GM18498 (cell line): ENCODE measurements around the gene GUCD1.

Source experiments
- ATAC-seq: cut with Tn5 transposase; IDR thresholded peaks from one replicate; pipeline ENCODE4 v1.9.1; 2021; ENCODE audit warnings: mild to moderate bottlenecking, moderate library complexity; ENCODE audit not compliant: unreplicated experiment

The GUCD1 gene

DNA sequence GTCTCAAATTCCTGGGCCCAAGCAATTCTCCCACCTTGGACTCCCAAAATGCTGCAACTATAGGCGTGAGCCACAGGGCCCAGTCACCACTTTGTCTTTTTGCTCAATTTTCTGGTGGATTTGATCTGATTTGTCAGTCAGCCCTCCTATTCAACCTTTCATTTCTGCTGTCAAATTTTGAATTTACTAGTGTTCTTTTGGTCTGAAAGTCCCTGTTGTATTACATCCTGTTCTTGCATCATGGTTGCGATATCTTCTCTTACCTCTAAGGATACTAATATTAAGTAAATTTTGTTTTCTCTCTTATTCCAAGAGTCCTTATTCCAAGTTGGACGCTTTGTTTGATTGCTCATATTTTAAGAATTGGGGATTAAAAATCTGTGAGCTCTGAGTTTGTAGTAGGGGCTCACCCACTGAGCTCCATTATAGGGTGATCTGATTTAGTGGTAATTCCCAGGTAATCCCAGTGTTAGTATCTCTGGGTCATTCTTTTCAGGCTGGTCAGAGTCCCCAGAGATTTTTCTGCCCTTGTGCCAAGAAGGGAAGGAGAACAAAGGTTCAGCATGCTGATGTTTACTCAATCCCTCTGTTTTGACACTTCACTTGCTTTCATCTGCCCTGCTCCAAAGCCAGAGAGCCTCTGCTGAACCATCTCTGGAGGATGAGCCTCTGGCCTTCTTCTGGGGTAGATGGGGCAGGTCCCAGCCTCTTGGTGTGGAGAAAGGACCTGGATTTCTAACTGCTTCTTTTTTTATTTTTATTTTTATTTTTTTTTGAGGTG lies 49.8 kb downstream of the GUCD1 start:
- no peak for ATAC-seq

DNA sequence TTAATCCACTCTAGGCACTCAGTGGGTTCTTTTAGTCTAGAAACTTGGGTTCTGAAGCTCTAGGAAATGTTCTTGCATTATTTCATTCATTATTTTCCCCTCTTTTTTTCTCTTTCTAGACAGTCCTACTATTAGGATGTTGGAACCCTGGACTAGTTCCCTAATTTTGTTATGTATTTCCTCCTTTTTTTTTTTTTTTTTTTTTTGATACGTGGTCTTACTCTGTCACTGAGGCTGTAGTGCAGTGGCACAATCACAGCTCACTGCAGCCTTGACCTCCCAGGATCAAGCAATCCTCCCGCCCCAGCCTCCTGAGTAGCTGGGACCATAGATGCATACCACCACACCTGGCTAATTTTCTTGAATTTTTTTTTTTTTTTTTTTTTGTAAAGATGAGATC lies 50.4 kb downstream of the GUCD1 start:
- ATAC-seq, result no peak

DNA sequence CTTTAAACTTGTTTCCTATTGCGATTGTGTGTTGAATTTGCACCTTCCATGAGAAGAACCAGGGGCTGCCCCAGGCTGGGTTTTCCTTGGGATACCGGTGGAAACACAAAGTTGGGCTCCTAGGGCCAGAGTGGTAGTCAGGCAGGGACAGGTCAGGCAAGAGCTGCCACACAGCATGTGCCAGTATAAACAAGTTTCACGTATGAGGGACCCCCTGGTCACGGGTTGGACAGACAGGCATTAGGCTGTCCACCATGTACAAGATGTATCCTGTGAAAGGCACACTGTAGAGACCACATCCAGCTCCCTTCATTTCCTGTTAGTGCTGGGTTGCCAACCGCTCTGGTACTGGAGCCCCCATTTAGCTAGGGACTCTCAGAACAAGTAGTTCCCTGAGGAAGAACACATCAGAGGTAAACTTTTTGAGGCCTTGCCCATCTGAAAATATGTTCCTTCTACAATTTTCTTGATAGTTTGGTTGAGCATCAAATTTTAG lies 51.0 kb downstream of the GUCD1 start:
- ATAC-seq, result no peak

DNA sequence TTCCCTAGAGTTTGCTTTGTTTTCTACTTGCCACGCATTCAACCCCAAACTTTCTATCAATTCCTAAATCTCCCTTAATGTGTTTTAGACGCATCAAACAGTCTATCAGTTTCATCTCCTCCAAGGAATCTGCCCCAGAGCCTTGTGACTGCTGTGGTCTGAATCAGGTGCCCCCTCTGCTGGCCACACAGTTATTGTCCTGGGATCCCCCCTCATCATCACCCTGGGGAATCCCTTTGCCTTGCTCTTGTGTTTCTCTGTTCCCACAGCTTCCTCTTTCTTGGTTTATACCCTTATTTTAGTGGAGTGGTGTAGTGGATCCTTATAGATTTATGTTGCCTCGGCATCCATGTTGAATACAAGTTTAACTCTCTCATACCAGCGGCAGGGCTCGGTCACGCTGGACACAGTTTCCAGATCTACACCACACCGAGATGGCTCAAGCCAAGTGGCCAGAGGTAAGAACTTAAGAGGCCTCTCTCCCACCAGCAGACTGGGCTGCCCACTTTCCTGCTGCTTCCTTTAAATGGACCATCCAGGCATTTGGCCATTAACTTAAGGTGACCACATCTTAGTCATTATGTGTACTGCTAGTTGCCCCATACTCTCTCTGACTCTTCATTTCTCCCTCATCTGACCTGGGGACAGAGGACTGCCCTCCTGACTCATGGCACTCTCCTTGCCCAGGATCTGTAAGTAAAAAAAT lies 51.6 kb downstream of the GUCD1 start:
- ATAC-seq, result no peak

DNA sequence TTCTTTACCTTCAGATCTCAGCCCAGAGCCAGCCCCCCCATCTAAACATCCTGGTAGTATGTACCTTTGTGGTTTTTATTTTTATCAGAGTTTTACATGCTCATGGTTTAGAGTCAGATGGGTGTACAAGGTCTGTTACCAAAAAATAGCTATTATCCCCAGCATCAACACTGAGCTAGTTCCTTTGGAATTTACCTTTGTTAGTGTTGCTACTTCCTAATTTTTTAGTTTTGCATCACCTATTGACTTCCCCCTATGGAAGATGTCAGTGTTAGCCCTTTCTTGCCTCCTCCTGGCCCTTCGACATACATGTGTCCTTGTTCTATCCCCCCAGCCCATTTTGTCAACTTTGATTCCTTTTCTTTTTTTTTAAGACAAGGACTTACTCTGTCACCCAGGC lies 52.4 kb downstream of the GUCD1 start:
- no peak for ATAC-seq

DNA sequence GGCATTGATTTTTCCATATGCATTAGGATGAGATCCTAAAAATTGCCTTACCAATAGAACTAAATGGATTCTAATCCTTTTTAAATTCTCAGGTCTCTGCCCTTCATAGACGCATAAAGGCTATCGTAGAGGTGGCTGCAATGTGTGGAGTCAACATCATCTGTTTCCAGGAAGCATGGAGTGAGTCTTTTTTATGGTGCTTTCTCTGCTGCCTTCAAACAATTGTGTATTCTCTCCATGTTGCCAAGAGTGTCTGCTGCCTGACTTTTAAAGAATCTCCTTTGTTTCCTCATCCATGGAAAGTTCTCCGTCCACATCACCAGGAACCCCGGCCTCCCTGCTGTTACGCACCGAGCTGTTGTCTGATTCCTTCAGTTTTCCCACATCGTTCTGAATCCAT lies 52.9 kb downstream of the GUCD1 start:
- ATAC-seq, result no peak

DNA sequence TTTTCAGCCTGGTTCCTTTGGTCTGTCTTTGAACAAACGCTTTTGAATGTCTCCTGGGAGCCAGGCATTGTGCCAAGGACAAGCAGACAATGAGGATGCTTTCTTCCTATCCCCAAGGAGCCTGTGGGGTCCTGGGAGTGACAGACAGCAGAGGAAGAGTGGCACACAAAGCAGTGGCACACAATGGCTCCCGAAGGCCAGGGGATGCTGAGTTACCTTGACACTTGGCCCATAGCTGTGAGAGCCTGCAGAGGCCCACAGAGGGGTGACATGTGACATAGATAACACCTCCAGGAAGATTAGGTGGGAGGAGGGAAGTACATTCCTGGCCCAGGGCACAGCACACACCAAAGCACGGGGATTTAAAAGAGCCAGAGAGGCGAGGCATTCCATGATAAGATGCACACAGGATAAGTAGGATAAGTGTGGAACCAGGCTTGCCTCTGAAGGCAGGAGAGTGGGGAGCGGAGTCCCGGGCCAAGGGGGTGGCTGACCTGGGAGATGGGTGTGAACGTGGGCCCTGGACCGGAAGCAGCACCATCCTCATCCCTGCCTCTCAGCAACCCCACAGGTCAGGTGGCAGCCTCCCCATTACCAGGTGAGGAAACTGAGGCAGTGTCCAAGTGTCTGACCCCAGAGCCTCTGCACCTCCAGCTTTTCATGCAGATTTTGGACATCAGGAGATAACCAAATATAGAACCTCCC lies 53.5 kb downstream of the GUCD1 start:
- no peak for ATAC-seq

DNA sequence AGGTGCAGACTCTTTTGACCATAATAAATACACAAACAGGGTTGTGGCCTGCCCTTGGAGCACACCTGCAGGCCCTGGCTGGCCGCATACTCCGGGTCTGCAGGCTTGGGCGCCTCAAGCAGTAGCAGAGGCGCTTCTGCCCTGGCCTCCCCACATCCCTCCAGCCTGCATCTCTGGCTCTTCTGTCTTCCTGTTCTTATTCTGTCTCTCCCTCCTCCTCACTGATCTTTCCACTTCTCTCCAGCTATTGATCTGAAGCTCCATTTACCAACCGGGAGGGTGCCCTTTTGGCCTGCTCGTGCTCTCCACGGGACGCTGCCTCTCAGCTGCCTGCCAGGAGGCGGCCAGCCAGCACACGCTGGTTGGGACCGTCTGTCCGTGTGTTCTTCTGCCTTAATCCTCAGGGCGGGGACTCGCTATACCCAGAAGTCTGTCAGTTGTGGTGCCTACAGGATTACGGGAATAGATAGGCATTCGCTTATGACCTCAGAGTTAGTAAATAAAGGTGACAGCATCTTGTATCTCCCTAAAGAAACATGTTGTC lies 54.6 kb downstream of the GUCD1 start:
- ATAC-seq, result no peak

DNA sequence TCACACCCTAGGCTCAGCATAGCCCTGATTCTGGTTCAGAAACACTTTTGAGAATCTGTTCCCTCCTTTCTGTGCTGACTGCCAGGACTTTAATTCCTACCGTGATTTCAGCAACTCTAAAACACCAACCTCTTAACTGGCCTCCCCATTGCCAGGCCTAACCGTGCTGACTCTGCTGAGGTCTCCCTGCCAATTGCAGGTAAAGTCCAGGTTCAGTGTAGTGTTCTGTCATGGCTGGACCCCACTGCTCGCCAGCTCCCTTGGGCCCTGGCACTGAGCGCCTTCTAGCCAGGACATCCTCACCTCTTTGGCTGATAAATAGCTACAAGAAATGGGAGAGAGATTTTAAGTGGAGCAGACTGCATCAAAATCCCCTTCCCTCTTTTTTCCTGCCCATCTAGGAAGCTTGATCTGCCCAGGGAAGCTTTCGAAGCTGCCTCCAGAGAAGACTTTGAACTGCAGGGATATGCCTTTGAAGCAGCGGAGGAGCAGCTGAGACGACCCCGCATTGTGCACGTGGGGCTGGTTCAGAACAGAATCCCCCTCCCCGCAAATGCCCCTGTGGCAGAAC lies 55.1 kb downstream of the GUCD1 start:
- ATAC-seq, result no peak

DNA sequence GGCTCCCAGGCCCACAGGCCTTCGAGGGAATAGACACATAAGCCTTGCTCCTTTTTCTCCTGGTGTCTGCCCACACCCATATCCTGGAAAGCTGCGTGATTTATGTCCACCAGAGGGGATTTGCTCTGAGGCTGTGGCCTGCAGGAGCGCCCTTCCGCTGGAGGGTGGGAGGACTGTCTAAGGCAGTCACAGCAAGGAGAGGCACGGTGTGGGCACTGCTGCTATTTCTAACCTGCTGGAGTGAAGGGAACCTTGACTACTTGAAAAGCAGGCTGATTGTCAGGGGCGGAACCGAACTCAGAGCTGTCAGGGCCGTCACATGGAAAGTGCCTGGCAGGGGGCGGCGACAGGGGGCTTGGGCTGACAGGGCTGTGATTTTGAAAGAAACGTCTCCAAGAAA lies 56.1 kb downstream of the GUCD1 start:
- no peak for ATAC-seq

DNA sequence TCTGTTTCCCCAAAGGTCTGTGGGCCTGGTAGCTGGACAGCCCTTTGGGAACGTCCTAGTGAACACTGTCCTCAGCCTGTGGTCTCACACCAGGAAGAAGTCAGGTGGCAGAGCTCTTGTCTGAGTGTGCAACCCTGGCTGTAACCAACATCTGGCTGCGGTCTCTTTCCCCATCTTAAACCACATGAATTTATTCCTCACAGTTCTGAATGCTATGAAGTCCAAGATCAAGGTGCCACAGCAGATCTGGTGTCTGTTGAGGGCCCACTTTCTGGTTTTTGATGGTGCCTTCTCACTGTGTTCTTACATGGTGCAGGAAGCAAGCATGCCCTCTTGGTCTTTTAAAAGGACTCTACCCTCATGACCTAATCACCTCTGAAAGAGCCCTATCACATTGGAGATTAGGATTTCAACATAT lies 57.1 kb downstream of the GUCD1 start:
- no peak for ATAC-seq

DNA sequence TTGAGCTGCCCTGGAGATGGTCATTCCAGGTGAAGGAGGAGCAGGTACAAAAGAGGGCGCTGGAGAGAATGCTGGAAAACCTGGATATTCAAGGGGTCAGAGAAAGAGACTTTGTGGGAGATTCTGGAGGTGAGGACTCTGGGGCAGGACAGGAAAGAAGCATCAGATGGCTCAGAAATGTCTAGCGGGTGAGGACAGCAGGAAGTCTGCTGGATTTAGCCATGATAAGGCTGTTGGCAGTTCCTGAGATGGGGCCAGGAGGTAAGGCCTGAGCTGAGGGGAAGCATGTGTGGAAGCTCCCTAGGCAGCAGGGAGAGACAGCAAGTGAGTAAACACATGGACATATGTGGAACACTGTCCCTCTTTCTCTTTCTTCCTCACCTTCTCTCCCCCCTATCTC lies 58.3 kb downstream of the GUCD1 start:
- no peak for ATAC-seq

DNA sequence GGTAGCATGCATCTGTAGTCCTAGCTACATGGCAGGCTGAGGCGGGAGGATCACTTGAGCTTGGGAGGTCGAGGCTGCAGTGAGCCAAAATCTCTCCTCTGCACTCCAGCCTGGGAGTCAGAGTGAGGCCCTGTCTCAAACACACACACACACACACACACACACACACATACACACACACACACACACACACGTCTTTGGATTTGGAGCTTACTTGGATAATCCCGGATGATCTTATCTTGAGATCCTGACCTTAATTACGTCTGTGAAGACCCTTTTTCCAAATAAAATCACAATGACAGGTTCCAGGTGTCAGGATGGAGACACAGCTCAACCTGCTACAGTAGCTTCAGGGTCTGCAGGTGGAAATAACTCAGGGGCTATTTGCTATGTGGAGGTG lies 58.7 kb downstream of the GUCD1 start:
- ATAC-seq, result no peak

DNA sequence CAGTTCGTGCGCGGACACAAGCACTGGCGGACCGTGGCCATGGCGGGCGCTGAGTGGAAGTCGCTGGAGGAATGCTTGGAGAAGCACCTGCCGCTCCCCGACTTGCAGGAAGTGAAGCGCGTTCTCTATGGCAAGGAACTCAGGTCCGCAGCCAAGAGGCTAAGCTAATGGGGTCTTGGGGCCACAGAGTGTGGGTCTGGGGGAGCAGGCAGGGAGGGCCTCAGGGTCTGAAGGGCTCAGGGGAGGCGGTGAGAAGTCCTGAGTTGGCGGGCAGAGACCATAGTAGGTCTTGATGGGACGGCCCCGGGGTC lies 59.6 kb downstream of the GUCD1 start:
- no peak for ATAC-seq

DNA sequence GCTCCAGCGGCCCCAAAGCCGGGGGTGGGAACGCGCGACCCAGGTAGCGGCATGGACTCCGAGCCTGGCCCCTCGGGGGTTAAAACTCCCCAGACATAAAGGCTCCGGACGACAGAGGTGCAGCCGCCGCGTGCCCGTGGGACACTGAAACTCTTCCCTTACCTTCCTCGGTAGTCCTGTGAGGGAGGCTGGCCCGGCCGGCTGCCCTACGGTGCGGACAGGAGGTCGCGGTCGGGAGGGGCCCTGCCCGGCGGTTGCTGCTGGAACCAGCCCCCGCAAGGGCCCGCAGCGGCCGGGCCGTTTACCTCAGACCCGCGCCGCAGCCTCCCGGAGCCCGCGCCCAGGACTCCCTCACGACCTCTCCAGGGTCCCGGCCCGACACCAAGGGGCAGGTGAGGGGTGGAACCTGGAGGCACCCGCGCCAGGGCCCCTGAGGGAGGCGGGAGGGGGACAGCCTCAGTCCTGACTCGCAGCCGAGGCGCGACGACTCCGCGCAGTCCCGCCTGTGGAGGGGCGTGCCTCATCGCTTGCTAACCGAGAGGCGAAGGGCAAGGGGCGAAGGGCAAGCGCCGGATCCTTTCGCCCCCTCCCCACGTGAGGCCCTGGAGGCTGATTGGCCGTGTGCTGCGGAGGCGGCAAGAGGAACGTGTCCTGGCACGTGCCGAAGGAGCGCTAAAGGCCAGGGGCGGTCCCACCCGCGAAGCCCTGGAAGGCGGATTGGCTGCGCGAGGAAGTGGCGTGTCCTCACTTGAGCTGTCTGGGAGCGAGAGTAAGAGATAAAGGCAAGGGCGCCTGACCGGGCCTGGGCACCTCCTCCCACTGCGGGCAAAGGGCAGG lies 60.2 kb downstream of the GUCD1 start, which contains the start of gene UPB1:
Gene UPB1 (plus strand): TSS at position 805 of the 837 bp plus-strand sequence. CDS start 72 bp downstream, outside the sequence.
- no peak for ATAC-seq

DNA sequence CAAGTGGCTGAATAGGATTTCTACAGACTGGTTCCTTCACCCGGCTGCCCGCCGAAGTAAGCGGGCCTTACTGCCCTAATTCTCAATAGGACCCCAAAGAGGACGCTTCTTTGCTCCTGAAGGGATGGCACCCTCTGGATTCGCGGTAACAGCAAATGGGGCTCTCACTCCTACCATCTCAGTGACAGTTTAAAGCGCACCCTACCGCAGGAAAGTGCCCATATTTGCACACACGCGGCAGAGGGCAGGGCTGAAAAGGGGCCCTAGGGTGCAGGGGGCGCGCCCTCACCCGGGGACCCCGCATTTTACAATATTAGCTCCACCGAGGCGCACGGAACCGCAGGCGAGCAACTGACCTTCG lies 60.8 kb downstream of the GUCD1 start:
- ATAC-seq, result no peak

DNA sequence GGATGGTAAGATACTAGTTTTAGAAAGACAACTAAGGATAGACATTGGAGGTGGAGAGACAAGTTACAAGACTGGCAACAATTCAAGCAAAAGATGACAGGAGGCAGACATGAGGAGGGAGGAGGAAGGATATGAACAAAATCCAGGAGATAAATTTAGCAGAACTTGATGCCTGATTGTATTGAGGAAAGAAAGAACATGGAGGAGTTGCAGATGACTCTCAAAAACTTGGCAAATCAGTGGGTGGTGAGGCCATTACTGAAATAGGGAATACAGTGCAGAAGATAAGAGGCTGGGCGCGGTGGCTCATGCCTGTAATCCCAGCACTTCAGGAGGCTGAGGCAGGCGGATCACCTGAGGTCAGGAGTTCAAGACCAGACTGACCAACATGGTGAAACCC lies 62.5 kb downstream of the GUCD1 start:
- ATAC-seq, result no peak
